GM12872 (cell line): ENCODE results near the gene ZNF329.

Source experiments
- CTCF ChIP-seq: IDR thresholded peaks from 3 replicates; pipeline ENCODE4 v1.5.1; 2011; ENCODE audit warnings: low read depth, mild to moderate bottlenecking, low read length, moderate library complexity; ENCODE audit not compliant: insufficient read depth

ZNF329 gene

GRCh38 chr19:58170860-58171259 lies 20.3 kb upstream of the ZNF329 start:
- TF ChIP-seq CTCF: no peak

GRCh38 chr19:58166708-58167280 lies 16.2 kb upstream of the ZNF329 start:
- TF ChIP-seq CTCF: no peak

GRCh38 chr19:58166268-58166667 lies 15.7 kb upstream of the ZNF329 start:
- TF ChIP-seq CTCF: no peak

- TF ChIP-seq CTCF: no peak
Measured at GRCh38 chr19:58157045-58157728, 6.6 kb upstream of the ZNF329 start.

GRCh38 chr19:58154679-58155648 lies 4.4 kb upstream of the ZNF329 start:
- peak; percentile 75 for TF ChIP-seq CTCF

- no peak for TF ChIP-seq CTCF
Measured at GRCh38 chr19:58154287-58154678, 3.7 kb upstream of the ZNF329 start.

GRCh38 chr19:58153386-58153785 lies 2.8 kb upstream of the ZNF329 start:
- TF ChIP-seq CTCF: no peak
